NCI-H128 (cell line): ENCODE results near the gene NUP85.
"Not testable (repeated sequence)": the region's sequence is repeated elsewhere in the genome, so short reads cannot be mapped to it uniquely, and the experiment has no call there.

Experiments
- DNase-seq: peaks from one replicate; lab custom pipeline; 2025; ENCODE audit not compliant: unreplicated experiment; lab: John Stamatoyannopoulos, UW

The NUP85 gene

DNA sequence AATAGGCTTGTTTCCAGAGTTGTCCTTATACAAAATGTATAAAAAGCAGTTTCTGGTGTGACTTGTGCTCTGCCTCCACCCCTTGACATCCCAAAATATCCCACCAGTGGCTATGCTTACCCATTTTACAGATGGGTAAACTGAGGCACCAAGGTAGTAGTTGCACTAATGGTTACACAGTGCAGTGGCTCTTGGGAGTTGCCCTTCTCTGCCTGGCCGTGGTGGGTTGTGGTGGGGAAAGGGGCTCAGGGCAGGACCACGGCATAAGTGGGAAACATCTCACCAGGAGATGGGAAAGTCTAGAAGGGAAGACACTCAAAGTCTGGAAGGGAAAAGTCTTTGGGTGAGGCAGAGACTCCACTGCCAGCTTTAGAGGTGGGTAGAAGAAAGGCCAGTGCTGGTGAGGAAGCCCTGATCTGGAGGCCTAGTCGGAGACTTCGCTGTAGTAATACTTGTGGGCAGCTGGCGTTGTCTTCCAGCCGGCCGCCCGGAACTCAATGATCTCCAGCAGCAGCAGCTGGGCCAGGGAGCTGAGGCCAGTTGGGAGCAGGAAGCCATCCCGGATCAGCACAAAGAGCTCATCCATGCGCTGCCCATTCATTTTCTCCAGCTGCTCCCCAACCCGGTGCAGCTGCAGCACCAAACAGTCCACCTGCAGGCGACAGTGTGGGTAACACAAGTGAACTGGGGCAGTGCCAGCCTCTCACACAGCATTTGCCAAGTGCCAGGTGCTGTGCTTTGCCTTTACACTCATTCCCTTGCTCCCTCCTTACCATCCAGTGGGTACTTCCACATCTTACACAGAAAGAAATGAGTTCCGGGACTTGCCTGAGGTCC, 61.1 kb downstream of the NUP85 start:
- DNase-seq = no peak

DNA sequence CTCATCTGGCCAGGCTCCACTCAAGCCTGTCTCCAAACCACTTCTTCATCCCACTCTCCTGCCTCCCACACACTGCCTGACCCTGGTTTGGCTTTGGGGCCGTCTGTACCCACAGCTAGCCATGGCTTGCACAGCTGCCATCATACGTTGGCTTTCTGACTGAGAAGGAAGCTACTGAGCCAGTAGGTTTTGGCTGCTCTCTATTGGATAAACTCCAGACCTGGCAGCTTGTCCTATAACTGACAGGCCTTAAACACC, 61.6 kb downstream of the NUP85 start:
- DNase-seq = no peak

DNA sequence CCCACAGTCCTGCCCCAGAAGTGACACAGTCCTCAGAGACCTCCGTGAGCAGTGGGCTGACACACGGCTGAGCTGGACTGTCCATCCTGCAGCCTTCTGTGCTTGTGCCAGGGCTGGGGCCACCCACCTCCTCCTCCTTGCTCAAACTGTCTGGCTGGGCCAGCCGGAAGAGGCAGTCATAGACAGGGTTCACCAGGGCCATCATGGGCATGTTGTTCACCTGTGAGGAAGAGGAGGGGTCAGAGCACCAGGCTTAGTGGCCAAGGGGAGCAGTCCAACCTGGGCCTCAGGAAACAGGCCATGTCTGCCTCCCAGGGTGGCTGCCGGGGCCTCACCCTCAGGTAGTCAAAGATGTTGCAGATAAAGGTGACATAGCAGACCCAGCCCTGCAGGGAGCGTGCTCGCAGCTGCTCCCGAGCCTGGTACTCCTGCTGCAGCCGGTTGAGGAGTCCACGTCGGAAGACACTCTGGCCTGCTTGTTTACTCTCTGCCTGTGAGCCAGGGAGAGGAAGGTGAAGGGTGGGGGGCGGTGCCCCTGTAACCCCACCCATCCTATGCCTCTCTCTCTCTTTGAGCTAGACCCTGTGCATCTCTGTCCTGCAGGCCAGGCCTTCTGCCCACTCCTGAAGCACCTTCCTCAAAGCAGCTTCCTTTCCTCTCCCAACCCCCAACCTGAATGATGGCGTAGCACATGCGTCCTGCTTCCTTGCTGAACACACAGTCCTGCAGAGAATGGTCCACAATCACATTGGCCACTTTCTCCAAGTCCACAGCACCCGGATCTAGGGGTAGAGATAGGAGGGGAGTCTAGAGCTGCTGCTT, 62.1 kb downstream of the NUP85 start:
- DNase-seq = no peak

DNA sequence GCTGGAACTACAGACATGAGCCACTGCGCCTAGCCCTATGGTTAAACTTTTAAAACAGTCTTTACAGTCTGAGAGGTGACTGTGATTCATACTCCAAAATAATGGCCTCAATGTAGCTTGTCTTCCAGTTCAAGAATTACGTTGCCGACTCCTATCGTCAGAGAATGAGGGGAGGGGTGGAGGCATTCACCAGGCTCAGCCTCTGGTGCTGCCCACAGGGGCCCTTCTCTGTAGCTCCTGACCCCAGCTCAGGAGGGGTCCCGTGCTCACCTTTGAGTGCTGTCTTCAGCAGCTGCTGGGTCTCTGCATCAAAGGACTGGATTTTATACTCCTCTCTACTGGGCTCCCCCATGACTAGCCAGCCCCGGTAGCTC, 64.4 kb downstream of the NUP85 start:
- DNase-seq = no peak

DNA sequence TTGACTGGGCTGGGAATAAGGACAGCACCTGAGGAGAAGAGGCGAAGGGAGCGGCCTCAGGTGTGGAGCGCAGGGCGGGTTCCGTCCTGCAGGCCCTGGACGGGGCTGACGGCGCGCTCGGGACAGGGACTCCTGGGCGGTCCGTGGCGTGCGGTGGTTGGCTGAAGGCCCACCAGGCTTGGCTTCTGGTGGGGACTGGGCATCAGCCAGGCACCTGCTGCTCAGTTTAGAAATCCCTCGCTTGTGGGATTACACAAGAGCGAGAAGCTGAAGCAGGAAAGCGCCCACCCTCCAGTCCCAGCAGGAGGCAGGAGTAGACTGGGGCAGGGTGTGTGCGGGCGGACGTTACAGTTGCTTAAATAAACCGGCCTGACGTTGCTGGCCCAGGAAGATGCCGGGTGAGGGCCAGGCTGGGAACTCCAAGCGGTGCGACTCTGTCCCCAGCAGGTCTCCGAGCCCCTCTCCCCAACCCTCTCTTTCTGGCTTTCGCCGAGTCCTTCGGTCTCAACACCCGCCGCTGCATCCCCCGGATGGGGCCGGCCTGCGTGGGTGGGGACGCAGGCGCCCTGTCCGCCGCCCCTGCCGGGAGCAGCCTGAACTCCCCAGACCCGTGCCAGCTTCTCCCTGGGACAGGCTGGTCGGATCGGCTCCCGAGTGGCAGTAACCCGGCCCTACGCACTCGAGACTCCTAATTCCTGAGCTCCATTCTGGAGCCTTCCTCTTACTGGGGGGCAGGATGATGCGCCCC, 64.9 kb downstream of the NUP85 start:
- peak; percentile 18 for DNase-seq

DNA sequence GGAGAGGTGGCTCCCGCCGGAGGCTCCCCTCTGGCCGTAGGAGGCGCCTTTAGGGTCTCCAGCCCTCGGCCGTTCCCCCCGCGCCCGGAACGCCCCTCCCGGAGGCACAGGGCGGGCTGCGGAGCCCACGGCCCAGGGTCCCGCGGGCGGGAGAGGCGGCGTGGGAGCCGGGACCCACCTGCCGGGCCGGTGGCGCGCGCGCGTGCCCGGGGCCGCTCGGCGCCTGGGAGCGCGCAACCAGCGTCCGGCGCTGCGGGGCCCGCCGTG, 65.4 kb downstream of the NUP85 start, which contains the start of gene MIF4GD:
TSS of gene MIF4GD (minus strand) at position 266 of the 267 bp plus-strand sequence. CDS start 1,036 bp downstream, outside the sequence.
- DNase-seq = no peak

DNA sequence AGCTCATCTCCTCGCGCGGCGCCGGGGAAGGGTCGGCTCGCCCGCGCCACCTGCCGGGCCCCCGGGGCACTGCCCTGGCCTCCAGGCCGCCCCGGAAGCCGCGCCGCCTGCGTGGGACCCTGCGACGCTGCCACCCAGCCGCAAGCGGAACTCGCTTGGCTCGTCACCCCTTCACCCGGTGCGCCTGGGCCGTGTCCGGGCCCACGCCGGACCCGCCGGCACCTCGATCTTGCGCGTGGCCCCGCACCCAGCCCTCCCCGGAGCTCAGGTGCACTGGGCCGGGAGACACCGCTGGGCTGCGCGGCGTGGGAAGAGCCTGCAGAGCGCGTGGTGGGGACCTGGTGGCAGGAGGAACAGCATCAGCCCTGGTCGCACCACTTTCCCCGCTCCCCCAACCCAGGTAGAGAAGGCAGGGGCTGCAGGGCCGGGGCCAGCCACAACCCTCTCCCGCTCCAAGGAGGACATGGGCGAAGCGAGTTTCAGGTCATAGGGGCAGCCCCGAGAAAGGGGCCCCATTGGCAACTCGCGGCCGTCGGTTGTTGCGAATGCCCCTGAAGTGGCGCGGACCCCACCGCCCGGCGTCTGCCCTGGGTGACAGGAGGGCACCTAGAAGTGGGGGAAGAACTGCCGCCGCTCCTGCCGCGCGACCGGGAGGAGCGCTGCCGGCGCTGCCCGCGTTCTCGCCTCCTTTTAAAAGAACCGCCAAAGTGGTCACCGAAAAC, 65.9 kb downstream of the NUP85 start:
- DNase-seq = peak; percentile 19

DNA sequence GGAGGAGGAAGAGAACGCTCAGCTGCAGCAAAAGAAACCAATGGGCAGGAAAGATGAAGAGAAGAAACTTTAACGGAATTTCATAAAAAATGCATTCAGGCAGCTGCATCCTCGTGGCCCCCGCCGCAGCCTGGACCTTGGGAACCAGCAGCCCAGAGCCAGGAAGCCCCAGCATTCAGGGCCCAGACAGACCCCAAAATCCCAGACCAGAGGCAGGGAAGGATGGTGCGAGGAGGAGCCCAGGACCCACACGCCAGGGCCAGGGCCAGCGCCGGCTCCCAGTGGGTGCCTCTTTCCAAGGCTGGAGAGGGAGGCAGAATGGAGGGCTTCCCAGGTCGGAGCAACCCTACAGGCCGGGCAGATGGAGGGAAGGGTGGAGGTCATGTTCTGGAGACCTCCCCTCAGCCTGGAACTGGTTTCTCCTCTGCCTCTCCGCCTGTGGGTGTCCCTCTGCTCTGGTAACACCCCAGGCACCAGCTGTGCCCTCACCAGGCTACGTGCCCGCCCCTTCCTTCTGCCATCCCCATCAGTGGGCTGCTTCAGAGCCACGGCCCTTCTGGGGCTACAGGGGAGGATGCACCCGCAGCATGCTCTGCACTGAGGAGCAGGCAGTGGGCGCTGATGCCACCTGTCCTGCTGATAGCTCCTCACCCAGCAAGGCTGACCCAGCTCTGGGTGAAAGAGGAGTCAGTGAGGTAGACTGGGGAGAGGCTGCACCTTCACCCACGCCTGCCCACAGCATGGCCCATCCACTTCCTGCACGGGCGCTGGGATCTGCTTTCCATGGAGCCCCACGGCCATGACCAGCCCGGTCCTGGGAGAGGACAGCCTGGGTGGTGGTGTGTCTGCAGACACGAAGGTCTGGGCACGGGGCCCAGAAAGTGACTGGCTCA, 66.7 kb downstream of the NUP85 start:
- DNase-seq = no peak

DNA sequence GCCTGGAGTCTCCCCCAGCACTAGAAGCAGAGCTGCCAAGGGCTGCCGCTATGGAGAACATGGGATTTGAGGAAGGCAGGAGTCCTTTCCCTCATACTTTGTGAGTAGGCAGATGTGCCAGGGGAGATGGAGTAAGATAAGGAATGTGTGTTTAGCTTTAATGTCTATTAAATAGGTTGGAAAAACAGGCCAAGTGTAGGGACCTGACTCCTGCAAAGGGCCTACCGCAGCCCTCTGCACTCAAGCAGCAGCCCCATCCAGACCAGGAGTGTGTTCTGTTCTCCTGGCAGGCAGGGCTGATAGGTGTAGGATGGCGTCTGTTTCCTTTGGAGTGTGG, 67.3 kb downstream of the NUP85 start:
- DNase-seq = no peak

DNA sequence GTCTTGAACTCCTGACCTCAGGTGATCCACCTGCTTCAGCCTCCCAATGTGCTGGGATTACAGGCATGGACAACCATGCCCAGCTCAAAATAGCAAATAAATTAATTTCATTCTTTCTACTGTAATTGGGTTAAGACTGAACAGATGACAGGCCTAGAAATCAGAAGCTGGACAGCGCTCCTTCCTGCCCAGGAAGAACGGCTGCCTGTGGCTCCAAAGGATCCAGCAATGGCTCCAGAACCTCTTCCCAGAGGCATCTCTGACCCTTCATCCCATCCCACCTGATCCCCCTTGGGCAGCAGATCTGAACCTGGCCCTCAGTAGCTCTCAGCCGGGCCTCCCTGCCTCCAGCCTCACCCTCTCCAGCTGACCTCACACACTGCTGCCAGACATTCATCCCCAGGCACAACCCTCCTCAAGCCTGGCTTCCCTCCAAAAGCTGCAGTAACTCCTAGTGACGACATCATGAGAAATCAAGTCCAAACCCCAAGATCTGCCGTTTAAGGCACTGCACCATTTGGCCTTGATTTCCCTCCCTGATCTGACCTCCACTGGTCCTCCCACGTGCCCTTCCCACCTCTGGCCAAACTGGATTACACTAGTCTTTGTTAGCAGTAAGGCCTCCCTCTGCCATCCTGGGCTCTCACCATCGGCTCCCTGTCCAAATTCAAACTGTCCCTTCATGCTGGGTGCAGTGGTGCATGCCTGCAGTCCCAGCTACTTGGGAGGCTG, 68.7 kb downstream of the NUP85 start:
- DNase-seq = no peak

DNA sequence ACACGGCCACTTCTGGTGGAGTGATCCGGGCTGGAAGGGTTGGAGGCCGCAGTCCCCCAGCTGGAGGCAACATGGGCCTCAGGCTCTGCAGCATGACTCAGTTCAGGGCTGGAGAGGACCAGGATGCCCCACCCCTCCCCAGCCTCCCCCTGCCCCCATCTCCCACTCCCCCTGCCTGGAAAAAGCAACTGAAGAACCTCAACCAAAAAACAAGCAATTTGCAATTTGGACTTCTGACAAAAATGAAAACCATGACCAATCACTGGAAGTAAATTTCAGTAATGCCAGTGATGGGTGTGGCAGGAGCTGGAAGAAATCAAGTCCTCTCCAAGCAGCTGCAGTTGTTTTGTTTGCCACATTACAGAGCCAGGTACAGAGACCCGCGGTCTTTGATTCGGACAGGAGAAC, 72.2 kb downstream of the NUP85 start:
- DNase-seq = no peak

DNA sequence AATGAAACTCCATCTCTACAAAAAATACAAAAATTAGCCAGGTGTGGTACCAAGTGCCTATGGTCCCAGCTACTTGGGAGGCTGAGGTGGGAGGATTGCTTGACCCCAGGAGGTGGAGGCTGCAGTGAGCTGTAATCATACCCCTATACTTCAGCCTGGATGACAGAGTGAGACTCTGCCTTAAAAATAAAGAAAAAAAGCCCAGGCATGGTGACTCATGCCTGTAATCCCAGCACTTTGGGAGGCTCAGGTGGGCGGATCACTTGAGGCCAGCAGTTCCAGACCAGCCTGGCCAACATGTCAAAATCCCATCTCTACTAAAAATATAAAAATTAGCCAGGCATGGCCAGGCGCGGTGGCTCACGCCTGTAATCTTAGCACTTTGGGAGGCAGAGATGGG, 74.7 kb downstream of the NUP85 start:
- not testable (repeated sequence) for DNase-seq

DNA sequence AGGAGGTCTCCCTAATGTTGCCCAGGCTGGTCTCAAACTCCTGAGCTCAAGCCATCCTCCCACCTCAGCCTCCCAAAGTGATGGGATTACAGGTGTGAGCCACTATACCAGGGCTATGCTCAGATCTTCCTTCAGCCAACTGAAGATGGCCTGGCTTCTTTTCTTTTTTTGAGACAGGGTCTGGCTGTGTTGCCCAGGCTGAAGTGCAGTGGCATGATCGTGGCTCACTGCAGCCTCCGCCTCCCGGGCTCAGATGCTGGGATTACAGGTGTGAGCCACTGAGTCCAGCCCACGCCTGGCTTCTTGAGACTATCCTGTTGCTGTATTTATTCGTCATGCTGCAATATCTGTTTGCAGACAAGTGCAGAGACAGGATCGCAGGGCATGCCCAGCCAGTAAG, 79.6 kb downstream of the NUP85 start:
- DNase-seq = no peak
